Endothelial cell of umbilical vein (primary cell): Measurements from ENCODE around the gene GOLGA1. TPM values are rescaled to one million over a fixed set of nuclear protein-coding genes. Genes with fewer than 3 reads are reported as not detected.

ENCODE experiments used
- BruUV-seq: library from RNA; stranded (reverse); fragments of 400-500 nt; replicated peaks from 2 replicates; lab custom pipeline; 2021; lab: Mats Ljungman, UMichigan
- CTCF ChIA-PET: fragments of 300-600, 350-600 bp; sonication (Branson Sonifier 250); formaldehyde crosslinking; loops from one replicate; lab custom pipeline; 2021; ENCODE audit warnings: antibody characterized with exemption, inconsistent platforms; lab: Charles Lee
- POLR2A ChIA-PET: fragments of 300-600, 350-600 bp; sonication (Branson Sonifier 250); formaldehyde crosslinking; loops from one replicate; lab custom pipeline; 2021; ENCODE audit warnings: antibody characterized with exemption, inconsistent platforms; lab: Charles Lee
- DNase-seq: peaks from one replicate; pipeline ENCODE4 v3.0.0-alpha.2; 2011; ENCODE audit warnings: low read depth, low spot score
- FAIRE-seq: peaks from 2 replicates; lab custom pipeline; 2011; peaks lifted over from hg19 to GRCh38; lab: Jason Lieb, UNC
- H2AFZ ChIP-seq: 2 replicates; pipeline ENCODE4 v1.6.0; 2012; ENCODE audit warnings: low read depth, low read length, control low read depth, inconsistent platforms
- H3K27ac ChIP-seq: 2 replicates; pipeline ENCODE4 v1.5.1; 2011; ENCODE audit warnings: low read depth, mild to moderate bottlenecking, control low read depth, low read length, moderate library complexity; ENCODE audit not compliant: insufficient read depth
- H3K27me3 ChIP-seq, 2 experiments: 2 replicates each; pipeline versions ENCODE4 v1.6.0 to v1.6.1; 2011; ENCODE audit warnings: low read length in 2 of 2, mixed read lengths in 1 of 2; ENCODE audit not compliant: control insufficient read depth in 2 of 2, insufficient read depth in 2 of 2
- H3K36me3 ChIP-seq, 2 experiments: 2 replicates in 1 of 2; 3 replicates in 1 of 2; pipeline ENCODE4 v1.5.1; 2011; ENCODE audit warnings: low read length in 2 of 2, mild to moderate bottlenecking in 1 of 2, moderate library complexity in 1 of 2; ENCODE audit not compliant: control insufficient read depth in 2 of 2, insufficient read depth in 2 of 2; ENCODE audit errors: extremely low read depth in 1 of 2
- H3K4me1 ChIP-seq: 3 replicates; pipeline ENCODE4 v1.5.1; 2011; ENCODE audit warnings: mild to moderate bottlenecking, low read length; ENCODE audit not compliant: control insufficient read depth, insufficient read depth; ENCODE audit errors: extremely low read depth
- H3K4me2 ChIP-seq: 2 replicates; pipeline ENCODE4 v1.6.1; 2011; ENCODE audit warnings: low read length, control low read depth, mixed read lengths; ENCODE audit not compliant: insufficient read depth
- H3K4me3 ChIP-seq, 3 experiments: fragments of 200-600 bp in 1 of 3; sonication (generic), shearing (Covaris generic) in 1 of 3; replicated peaks in 1 of 3; 2 replicates each; pipeline ENCODE4 v1.5.1; 2011 to 2016; ENCODE audit warnings: control low read depth in 3 of 3, low read length in 3 of 3, mild to moderate bottlenecking in 2 of 3, inconsistent platforms in 1 of 3, low read depth in 1 of 3, moderate library complexity in 1 of 3; ENCODE audit not compliant: insufficient read depth in 1 of 3
- H3K79me2 ChIP-seq: 2 replicates; pipeline ENCODE4 v1.6.0; 2012; ENCODE audit warnings: low read length, inconsistent platforms; ENCODE audit not compliant: control insufficient read depth, insufficient read depth
- H3K9ac ChIP-seq: replicated peaks from 2 replicates; pipeline ENCODE3; 2011; ENCODE audit warnings: low read length, control low read depth; ENCODE audit not compliant: insufficient read depth; ENCODE audit errors: extremely low read depth
- H3K9me1 ChIP-seq: replicated peaks from 3 replicates; pipeline ENCODE4 v1.6.0; 2011; ENCODE audit warnings: mild to moderate bottlenecking, low read length; ENCODE audit not compliant: control insufficient read depth, insufficient read depth; ENCODE audit errors: extremely low read depth
- H3K9me3 ChIP-seq: replicated peaks from 2 replicates; pipeline ENCODE4 v1.5.1; 2012; ENCODE audit warnings: low read length, inconsistent platforms; ENCODE audit not compliant: control insufficient read depth, insufficient read depth
- H4K20me1 ChIP-seq: replicated peaks from 2 replicates; pipeline ENCODE3; 2011; ENCODE audit warnings: mild to moderate bottlenecking, low read length; ENCODE audit not compliant: control insufficient read depth, insufficient read depth; ENCODE audit errors: extremely low read depth
- GATA2 ChIP-seq: IDR thresholded peaks from 2 replicates; pipeline ENCODE4 v1.7.0; 2011; ENCODE audit warnings: low read depth, mild to moderate bottlenecking, moderate library complexity, mixed read lengths, low read length; ENCODE audit not compliant: insufficient read length, insufficient read depth
- MAX ChIP-seq: IDR thresholded peaks from 2 replicates; pipeline ENCODE4 v1.6.1; 2011; ENCODE audit not compliant: insufficient read depth, insufficient read length
- MYC ChIP-seq: IDR thresholded peaks from one replicate; pipeline ENCODE4 v1.6.1; 2011; ENCODE audit warnings: mild to moderate bottlenecking, low read depth, low read length
- POLR2A ChIP-seq: IDR thresholded peaks from 2 replicates; pipeline ENCODE4 v1.6.1; 2012; ENCODE audit warnings: low read depth, mild to moderate bottlenecking, control low read depth, low read length
- dilution Hi-C: fragments of 300-500 bp; cut with MboI; formaldehyde crosslinking; loops from one replicate; pipeline ENCODE4 v1.15.0; 2019; ENCODE audit warnings: low sequenced_read_pairs; ENCODE audit not compliant: extremely low pct_ligation_motif_present
- intact Hi-C: fragments of 100-400 bp; cut with micrococcal nuclease; formaldehyde crosslinking; loops from one replicate; pipeline ENCODE4 v1.10.0; 2022
- polyA plus RNA-seq, 4 experiments: library from polyadenylated mRNA; depleted of rRNA in 3 of 4; stranded (reverse) in 3 of 4; unstranded in 1 of 4; fragments of >200 nt; gene quantifications; 2 replicates each; pipeline versions ENCODE4 v1.2.1 to v1.2.3, GENCODE V29; 2011 to 2012; ENCODE audit warnings: missing spikeins in 1 of 4
- total RNA-seq: library from RNA; stranded (reverse); gene quantifications from 2 replicates; pipeline ENCODE4 v1.2.3, GENCODE V29; 2021
- TF ChIP-seq, protein P1 (sequence below), 2 donors: IDR thresholded peaks; 1 replicate in 1 of 2; 2 replicates in 1 of 2; pipeline ENCODE4 v1.5.1; 2011; ENCODE audit warnings: low read length in 2 of 2, mild to moderate bottlenecking in 2 of 2, moderate library complexity in 2 of 2, control low read depth in 1 of 2, inconsistent platforms in 1 of 2, low read depth in 1 of 2; ENCODE audit not compliant: insufficient read depth in 1 of 2; ENCODE audit errors: extremely low read depth in 1 of 2

The GOLGA1 gene
- total and polyA plus RNA-seq, 2 donors (not counting 3 experiments of a cell fraction or from before 2014, with no cell fraction given) = 13.1 to 19.9 TPM

- H3K9me1 ChIP-seq = no peaks in the 10 kb centered on the region
- no peaks in the 10 kb centered on the region for H4K20me1 ChIP-seq
- FAIRE-seq (no peak), DNase-seq (no peak)
- H3K79me2 ChIP-seq = peaks cover 3% of the 10 kb centered on the region
- peaks cover 21 to 35% of the 10 kb centered on the region in 2 experiments for H3K36me3 ChIP-seq
- no peak overlapping the region for H3K27ac ChIP-seq
- H3K27me3 ChIP-seq = no peaks in the 10 kb centered on the region
- intact Hi-C loops = no loop called here
- H3K4me2 ChIP-seq = no peak overlapping the region
- H3K9me3 ChIP-seq = no peaks in the 10 kb centered on the region
- TF ChIP-seq MAX (no peak), POLR2A (no peak), GATA2 (no peak), MYC (no peak)
- TF ChIP-seq, protein P1, sequence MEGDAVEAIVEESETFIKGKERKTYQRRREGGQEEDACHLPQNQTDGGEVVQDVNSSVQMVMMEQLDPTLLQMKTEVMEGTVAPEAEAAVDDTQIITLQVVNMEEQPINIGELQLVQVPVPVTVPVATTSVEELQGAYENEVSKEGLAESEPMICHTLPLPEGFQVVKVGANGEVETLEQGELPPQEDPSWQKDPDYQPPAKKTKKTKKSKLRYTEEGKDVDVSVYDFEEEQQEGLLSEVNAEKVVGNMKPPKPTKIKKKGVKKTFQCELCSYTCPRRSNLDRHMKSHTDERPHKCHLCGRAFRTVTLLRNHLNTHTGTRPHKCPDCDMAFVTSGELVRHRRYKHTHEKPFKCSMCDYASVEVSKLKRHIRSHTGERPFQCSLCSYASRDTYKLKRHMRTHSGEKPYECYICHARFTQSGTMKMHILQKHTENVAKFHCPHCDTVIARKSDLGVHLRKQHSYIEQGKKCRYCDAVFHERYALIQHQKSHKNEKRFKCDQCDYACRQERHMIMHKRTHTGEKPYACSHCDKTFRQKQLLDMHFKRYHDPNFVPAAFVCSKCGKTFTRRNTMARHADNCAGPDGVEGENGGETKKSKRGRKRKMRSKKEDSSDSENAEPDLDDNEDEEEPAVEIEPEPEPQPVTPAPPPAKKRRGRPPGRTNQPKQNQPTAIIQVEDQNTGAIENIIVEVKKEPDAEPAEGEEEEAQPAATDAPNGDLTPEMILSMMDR (IDR thresholded peaks at IDR 0.05; ENCODE audit: extremely low read depth in 1 of 2, insufficient read depth in 1 of 2, low read depth in 1 of 2, low read length in 2 of 2) = no peak
- no peak overlapping the region for H2AFZ ChIP-seq
- ChIA-PET CTCF (interaction anchor here (1.1 to 1.7 kb wide), 3 partner anchors 10 to 28 kb away, joined by 3 to 6 read pairs (median 4); partner anchors contain the start of gene WDR38), POLR2A (interaction anchor here (0.6 kb wide), 1 partner anchor 360 kb away, joined by 3 read pairs; no protein-coding TSS in a partner anchor)
- no peak overlapping the region for H3K4me3 ChIP-seq
- H3K4me1 ChIP-seq = no peaks in the 10 kb centered on the region
- dilution Hi-C loops = no loop called here
- no peak overlapping the region for H3K9ac ChIP-seq
- BruUV-seq = no TSS peak
Measured at GRCh38 chr9:124881138-124881743, 59.6 kb downstream of the GOLGA1 start.
